MCF 10A (cell line): Measurements from ENCODE around the gene GAD1. TPM values are rescaled to one million over a fixed set of nuclear protein-coding genes. Genes with fewer than 3 reads are reported as not detected.

Experiments
- BruUV-seq: library from RNA; stranded (reverse); fragments of 400-500 nt; replicated peaks from 2 replicates; lab custom pipeline; 2021; lab: Mats Ljungman, UMichigan
- CTCF ChIA-PET: fragments of 300-600 bp; sonication (Branson Sonifier 250); formaldehyde crosslinking; extraction: SDS; loops from one replicate; lab custom pipeline; 2021; ENCODE audit warnings: antibody characterized with exemption, inconsistent platforms; lab: Yijun Ruan, JAX
- POLR2A ChIA-PET: fragments of 300-600, 350-650 bp; sonication (Branson Sonifier 250); formaldehyde crosslinking; extraction: SDS; loops from one replicate; lab custom pipeline; 2020; ENCODE audit warnings: antibody characterized with exemption, inconsistent platforms; lab: Yijun Ruan, JAX
- DNase-seq: peaks from one replicate; pipeline ENCODE4 v3.0.0-alpha.2; 2018; ENCODE audit not compliant: unreplicated experiment
- H3K27ac Mint-ChIP-seq: one replicate; pipeline ENCODE4 v1.8.0; 2022; ENCODE audit warnings: mild to moderate bottlenecking, low read depth, mixed read lengths; ENCODE audit not compliant: unreplicated experiment
- H3K27me3 Mint-ChIP-seq: one replicate; pipeline ENCODE4 v1.8.0; 2022; ENCODE audit warnings: mixed read lengths; ENCODE audit not compliant: insufficient read depth, unreplicated experiment
- H3K36me3 Mint-ChIP-seq: one replicate; pipeline ENCODE4 v1.8.0; 2022; ENCODE audit warnings: mild to moderate bottlenecking, moderate library complexity, mixed read lengths; ENCODE audit not compliant: insufficient read depth, unreplicated experiment
- H3K4me1 Mint-ChIP-seq: one replicate; pipeline ENCODE4 v1.8.0; 2022; ENCODE audit warnings: mixed read lengths; ENCODE audit not compliant: insufficient read depth, unreplicated experiment
- H3K4me3 Mint-ChIP-seq: one replicate; pipeline ENCODE4 v1.8.0; 2022; ENCODE audit warnings: mild to moderate bottlenecking, moderate library complexity, mixed read lengths; ENCODE audit not compliant: unreplicated experiment
- H3K9me3 Mint-ChIP-seq: one replicate; pipeline ENCODE4 v1.8.0; 2022; ENCODE audit warnings: mixed read lengths; ENCODE audit not compliant: unreplicated experiment
- CTCF ChIP-seq: fragments of 200-600 bp; IDR thresholded peaks from one replicate; pipeline ENCODE4 v1.8.0; 2022; ENCODE audit warnings: antibody characterized with exemption, mild to moderate bottlenecking; ENCODE audit not compliant: unreplicated experiment
- intact Hi-C: fragments of 100-400 bp; cut with micrococcal nuclease; formaldehyde crosslinking; loops from 2 replicates; pipeline ENCODE4 v1.14.1; 2022
- total RNA-seq: library from RNA; stranded (reverse); gene quantifications from 2 replicates; pipeline ENCODE4 v1.2.3, GENCODE V29; 2022

Gene GAD1
- total RNA-seq, 1 experiment from 2014 or later: 2.5 TPM

GRCh38 chr2:170806548-170806947, 10.1 kb upstream of the GAD1 start:
- no TSS peak for BruUV-seq
- no peak overlapping the region for H3K4me3 Mint-ChIP-seq
- CTCF ChIA-PET: interaction anchor here (0.6 to 11.5 kb wide), 5 partner anchors 9 to 409 kb away, joined by 3 to 125 read pairs (median 4); no protein-coding TSS in a partner anchor

GRCh38 chr2:170812710-170813600, 3.7 kb upstream of the GAD1 start:
- H3K27me3 Mint-ChIP-seq: peaks cover 24% of the 10 kb centered on the region
- H3K9me3 Mint-ChIP-seq: no peaks in the 10 kb centered on the region
- no TSS peak for BruUV-seq

More at GRCh38 chr2:170806548-170806947, 10.1 kb upstream of the GAD1 start:
- intact Hi-C loops: no loop called here
- Mint-ChIP-seq H3K27me3 (no peaks in the 10 kb centered on the region), H3K9me3 (no peaks in the 10 kb centered on the region), H3K27ac (no peak overlapping the region), H3K36me3 (no peaks in the 10 kb centered on the region), H3K4me1 (no peaks in the 10 kb centered on the region)
- no peak for DNase-seq
- POLR2A ChIA-PET: no interaction called here
- no peak for TF ChIP-seq CTCF

GRCh38 chr2:170813611-170814532, 2.8 kb upstream of the GAD1 start:
- intact Hi-C loops: loop anchor here (2.0 to 10.0 kb wide), 3 partner anchors 489 to 879 kb away; no protein-coding TSS in a partner anchor
- H3K9me3 Mint-ChIP-seq: no peaks in the 10 kb centered on the region
- H3K4me3 Mint-ChIP-seq: no peak overlapping the region
- no peaks in the 10 kb centered on the region for H3K4me1 Mint-ChIP-seq
- ChIA-PET POLR2A (interaction anchor here (0.7 to 1.0 kb wide), 3 partner anchors 24 to 405 kb away, joined by 3 read pairs; no protein-coding TSS in a partner anchor), CTCF (interaction anchor here (0.5 to 11.5 kb wide), 42 partner anchors 10 to 948 kb away, joined by 3 to 125 read pairs (median 5); no protein-coding TSS in a partner anchor)
- no peak for TF ChIP-seq CTCF
- DNase-seq: peak; percentile 60
- peaks cover 34% of the 10 kb centered on the region for H3K27me3 Mint-ChIP-seq
- H3K27ac Mint-ChIP-seq: no peak overlapping the region
- H3K36me3 Mint-ChIP-seq: no peaks in the 10 kb centered on the region
- no TSS peak for BruUV-seq

More at GRCh38 chr2:170812710-170813600, 3.7 kb upstream of the GAD1 start:
- peak; percentile 59 for TF ChIP-seq CTCF
- ChIA-PET CTCF (interaction anchor here (0.6 to 11.5 kb wide), 66 partner anchors 9 to 947 kb away, joined by 3 to 125 read pairs (median 4); no protein-coding TSS in a partner anchor), POLR2A (interaction anchor here (0.6 to 1.4 kb wide), 6 partner anchors 43 to 752 kb away, joined by 3 to 7 read pairs (median 4); partner anchors contain the start of gene ERICH2)
- peak; percentile 82 for DNase-seq
- H3K36me3 Mint-ChIP-seq: no peaks in the 10 kb centered on the region
- intact Hi-C loops: loop anchor here (1.0 to 10.0 kb wide), 6 partner anchors 77 to 878 kb away; no protein-coding TSS in a partner anchor
- no peak overlapping the region for H3K27ac Mint-ChIP-seq
- no peaks in the 10 kb centered on the region for H3K4me1 Mint-ChIP-seq
- H3K4me3 Mint-ChIP-seq: no peak overlapping the region
